Measurements from ENCODE around the gene MYMK. TPM values are rescaled to one million over a fixed set of nuclear protein-coding genes. Genes with fewer than 3 reads are reported as not detected.

Gene MYMK
- total and polyA plus RNA-seq, 2 of the 8 experiments (the other 6 are each of a cell fraction or from before 2014, with no cell fraction given), result not detected

DNA sequence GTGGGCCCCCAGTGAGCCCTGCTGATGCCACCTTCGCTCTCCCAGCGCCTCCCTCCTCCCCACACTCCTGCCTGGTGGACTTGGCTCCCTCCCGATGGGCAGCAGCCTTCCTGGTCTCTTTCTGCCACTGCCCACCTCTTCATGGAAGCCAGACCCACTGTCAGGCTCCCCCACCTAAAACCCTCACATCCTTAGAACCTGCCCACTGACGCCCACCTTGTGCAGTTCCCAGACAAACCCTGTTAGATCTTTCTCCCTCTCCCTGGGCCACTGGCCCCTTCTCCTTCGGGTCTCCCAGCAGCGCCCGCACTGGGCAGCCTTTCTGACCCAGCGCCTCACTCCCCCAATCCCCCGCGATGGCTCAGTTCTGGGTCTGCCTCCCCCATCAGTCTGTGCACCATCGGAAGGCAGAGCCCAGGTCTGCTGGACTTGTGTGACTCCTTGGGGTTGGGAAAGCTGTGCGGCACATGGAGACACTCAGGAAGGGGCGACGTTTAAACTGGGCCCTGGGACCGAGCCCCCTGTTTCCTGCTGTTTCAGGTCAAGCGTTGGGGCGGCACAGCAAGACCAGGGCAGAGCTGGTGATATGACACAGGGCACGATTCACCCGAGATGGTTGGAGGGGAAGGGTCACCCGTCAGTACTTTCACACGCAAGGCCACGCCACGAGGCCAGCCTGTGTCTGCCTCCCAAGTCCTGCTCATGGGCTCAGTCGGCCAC lies 17.4 kb downstream of the MYMK start:
- CTCF ChIA-PET (ENCODE audit: partially characterized antibody), result interaction anchor here (1.0 to 1.7 kb wide), 5 partner anchors 21 to 220 kb away, joined by 3 to 5 read pairs (median 4); partner anchors contain the start of gene ADAMTSL2
- no peak for FAIRE-seq

More for the DNA sequence above, 17.4 kb downstream of the MYMK start:
- Histone ChIP-seq H3K9me3 (ENCODE audit: insufficient read depth in 2 of 2, low read depth in 1 of 2, low read length in 1 of 2) (peaks cover 0 to 3% of the 10 kb centered on the region in 2 experiments; a peak in 1 of 4 replicates), H3K79me2 (ENCODE audit: control insufficient read depth in 1 of 2, insufficient read depth in 2 of 2, low read length in 2 of 2) (no peaks in the 10 kb centered on the region), H2BK5ac (ENCODE audit: low read depth, low read length) (no peak overlapping the region), H4K5ac (ENCODE audit: insufficient read length, low read depth, low read length) (no peak overlapping the region), H3K36me3 (ENCODE audit: control insufficient read depth in 2 of 4, insufficient read depth in 4 of 4, low read length in 3 of 4) (no peaks in the 10 kb centered on the region; a peak in 1 of 8 replicates), H3K27ac (ENCODE audit: low read depth, low read length) (no peak overlapping the region), H3K18ac (ENCODE audit: extremely low read depth, low read length) (no peak overlapping the region; the same call in 1 of the 2 replicates), H4K8ac (ENCODE audit: extremely low read depth, insufficient read depth, low read length) (no peak overlapping the region; the same call in 1 of the 2 replicates), H3K23me2 (ENCODE audit: low read depth, low read length) (peaks cover 9% of the 10 kb centered on the region), H4K20me1 (replicated peaks in 1 of 2; ENCODE audit: control insufficient read depth in 1 of 2, insufficient read depth in 2 of 2, low read length in 2 of 2) (peaks cover 0 to 7% of the 10 kb centered on the region in 2 experiments), H3K9ac (replicated peaks in 1 of 4; ENCODE audit: extremely low read depth in 1 of 4, low read depth in 3 of 4, low read length in 3 of 4) (no peak overlapping the region), H2BK15ac (ENCODE audit: low read length) (no peak overlapping the region), H4K91ac (replicated peaks; ENCODE audit: insufficient read length, low read length) (no peak overlapping the region), H2AK5ac (ENCODE audit: low read depth, low read length) (no peak overlapping the region), H3K23ac (ENCODE audit: insufficient read length) (no peak overlapping the region), H3K27me3 (replicated peaks in 1 of 4; ENCODE audit: control insufficient read depth in 3 of 4, extremely low read depth in 1 of 4, insufficient read depth in 3 of 4, low read length in 3 of 4) (peaks cover 0 to 2% (median 0%) of the 10 kb centered on the region in 4 experiments; a peak in 2 of 7 replicates), H2BK12ac (ENCODE audit: low read depth, low read length) (0 out of 2 replicates have a peak overlapping the region, but pooled peaks have one; percentile 60), H3K4me2 (ENCODE audit: insufficient read depth in 1 of 2, low read depth in 2 of 2, low read length in 2 of 2) (no peak overlapping the region), H3K56ac (replicated peaks; ENCODE audit: insufficient read length, low read depth, low read length) (no peak overlapping the region), H3K4me3 (ENCODE audit: extremely low read depth in 1 of 4, insufficient read depth in 2 of 4, low read depth in 3 of 4, low read length in 4 of 4) (no peak overlapping the region), H2BK20ac (ENCODE audit: low read length) (no peak overlapping the region), H3K14ac (ENCODE audit: insufficient read length) (no peak overlapping the region), H2AFZ (ENCODE audit: low read length) (no peak overlapping the region), H2BK120ac (replicated peaks; ENCODE audit: low read depth, low read length) (no peak overlapping the region), H3K79me1 (ENCODE audit: low read depth, low read length) (no peaks in the 10 kb centered on the region), H3K4me1 (replicated peaks in 1 of 4; ENCODE audit: control insufficient read depth in 3 of 4, insufficient read depth in 4 of 4, low read length in 3 of 4) (peaks cover 0 to 15% (median 12%) of the 10 kb centered on the region in 4 experiments; a peak in 6 of 7 replicates), H3K4ac (replicated peaks; ENCODE audit: insufficient read length, low read depth, low read length) (no peak overlapping the region)
- TF ChIP-seq POLR2A (IDR thresholded peaks at IDR 0.05; ENCODE audit: control extremely low read depth in 1 of 2, low read depth in 2 of 2, low read length in 2 of 2), result no peak
- DNase-seq (ENCODE audit: low read depth in 1 of 2, low spot score in 2 of 2), result no peak
- POLR2A ChIA-PET (ENCODE audit: partially characterized antibody), result no interaction called here
- WGBS, 2 experiments (ENCODE audit: extremely low coverage in 1 of 2, insufficient coverage in 1 of 2, insufficient read length in 1 of 2, insufficient replicate concordance in 2 of 2, low coverage in 1 of 2, low lambda C conversion rate in 2 of 2, missing lambda C conversion rate in 1 of 2), result 80% methylated on average over 19 of the region's 24 CpGs; no CpG with 5 or more reads in 1 of the 2 experiments
